HG03354 (cell line): ENCODE data around the gene CARD9.

Experiments used
- ATAC-seq: cut with Tn5 transposase; IDR thresholded peaks from one replicate; pipeline ENCODE4 v1.9.1; 2021; ENCODE audit warnings: mild to moderate bottlenecking; ENCODE audit not compliant: unreplicated experiment, poor library complexity, severe bottlenecking

CARD9 gene

DNA sequence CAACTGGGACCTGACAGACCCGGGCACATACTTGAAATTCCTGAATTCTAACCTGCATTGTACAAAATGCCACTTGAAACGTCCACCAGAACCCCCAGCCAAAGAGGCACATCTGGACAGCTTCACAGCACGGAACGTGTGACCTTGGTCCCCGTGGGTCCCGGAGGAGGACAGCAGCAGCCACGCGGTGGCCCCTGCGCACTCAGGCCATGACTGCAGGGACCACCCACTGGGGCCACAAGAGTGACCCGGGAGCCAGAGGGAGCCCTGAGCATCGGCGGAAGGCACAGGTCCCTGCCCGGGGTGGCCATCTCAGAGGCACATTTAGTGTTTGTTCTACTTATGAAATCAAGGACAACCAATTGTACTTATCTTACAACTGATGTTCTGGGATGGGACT is 28.6 kb upstream of the CARD9 start:
- ATAC-seq, result no peak

- no peak for ATAC-seq
Measured at GRCh38 chr9:136401173-136401922, 27.9 kb upstream of the CARD9 start.

DNA sequence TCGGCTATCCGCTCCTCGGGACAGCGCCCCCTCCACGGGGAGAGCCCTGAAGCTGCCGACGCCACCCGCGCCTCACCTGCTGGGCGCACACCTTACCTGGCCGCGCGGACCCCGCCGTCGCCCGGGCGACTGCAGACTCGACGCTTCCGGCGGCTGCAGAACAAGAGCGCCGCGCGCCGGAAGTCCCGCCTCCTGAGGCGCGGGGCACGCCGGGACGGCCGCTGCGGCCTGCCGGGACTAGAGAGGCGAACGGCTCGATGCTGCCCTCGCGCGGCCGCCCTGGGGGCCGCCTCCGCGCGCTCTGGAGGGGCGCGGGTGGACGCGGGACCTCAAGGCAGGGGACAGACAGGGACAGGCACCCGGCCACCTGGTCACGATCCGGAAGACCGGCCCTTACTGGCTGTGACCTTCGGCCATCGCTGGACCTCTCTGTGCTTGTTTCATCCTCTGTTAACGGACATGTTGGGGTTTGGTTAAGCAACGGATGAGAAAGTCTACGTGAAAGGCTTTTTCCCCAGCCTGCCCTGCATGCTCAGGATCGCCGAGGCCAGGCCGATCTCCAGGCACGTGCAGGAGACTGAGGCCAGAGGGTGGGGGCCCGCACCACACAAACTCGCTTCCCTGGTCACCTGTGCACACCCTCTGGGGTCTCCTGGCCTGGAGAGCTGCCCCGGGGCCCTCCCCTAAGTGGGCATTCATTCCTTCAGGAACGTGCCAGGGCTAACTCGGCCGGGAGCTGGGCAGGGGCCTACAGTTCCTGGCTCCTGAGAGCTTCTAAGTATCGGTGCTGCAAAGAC is 26.8 kb upstream of the CARD9 start, which contains the start of gene SNAPC4:
Gene SNAPC4, minus strand, starts transcription at position 133 of the 797 bp plus-strand sequence. CDS start 1,742 bp downstream, outside the sequence.
- ATAC-seq, result peak; percentile 75

DNA sequence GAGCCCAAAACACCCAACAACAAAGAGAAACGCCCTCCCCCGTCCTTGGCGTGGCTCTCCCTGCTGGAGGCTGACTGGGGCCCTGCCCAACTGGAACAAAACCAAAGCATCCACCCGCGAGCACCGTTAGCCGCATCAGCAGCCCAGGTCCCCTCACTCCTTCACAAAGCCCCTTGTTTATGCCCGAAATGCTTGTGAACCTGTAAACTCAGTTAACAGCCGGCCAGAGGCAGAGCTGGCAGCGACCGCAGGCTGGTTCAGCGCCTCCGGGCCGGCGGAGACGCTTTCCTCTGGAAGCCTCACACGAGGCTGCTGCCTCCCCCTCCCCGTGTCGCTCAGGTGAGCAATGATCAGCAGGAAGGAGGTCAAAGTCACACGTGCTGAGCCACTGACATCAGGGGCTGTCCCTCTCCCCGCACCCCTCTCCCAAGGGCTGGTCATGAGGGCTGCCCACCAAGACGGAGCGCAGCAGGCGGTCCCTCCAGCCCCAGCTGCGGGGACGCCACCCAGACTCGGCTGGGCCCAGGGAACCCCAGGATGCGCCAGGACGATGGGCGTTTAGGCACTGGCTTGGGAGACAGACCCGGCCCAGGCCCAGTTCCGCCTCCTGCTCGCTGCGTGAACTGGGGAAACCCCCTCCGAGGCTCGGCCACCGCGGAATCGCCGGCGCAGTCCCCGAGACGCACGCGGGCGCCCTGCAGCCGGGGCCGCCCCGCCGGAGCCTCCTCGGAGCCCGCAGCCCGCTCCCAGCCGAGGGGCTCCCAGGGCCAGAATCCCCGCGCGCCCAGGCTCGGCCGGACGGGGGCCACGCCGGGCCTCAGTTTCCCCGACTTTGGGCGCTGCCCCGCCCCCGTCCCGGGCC is 25.9 kb upstream of the CARD9 start:
- peak; percentile 36 for ATAC-seq

DNA sequence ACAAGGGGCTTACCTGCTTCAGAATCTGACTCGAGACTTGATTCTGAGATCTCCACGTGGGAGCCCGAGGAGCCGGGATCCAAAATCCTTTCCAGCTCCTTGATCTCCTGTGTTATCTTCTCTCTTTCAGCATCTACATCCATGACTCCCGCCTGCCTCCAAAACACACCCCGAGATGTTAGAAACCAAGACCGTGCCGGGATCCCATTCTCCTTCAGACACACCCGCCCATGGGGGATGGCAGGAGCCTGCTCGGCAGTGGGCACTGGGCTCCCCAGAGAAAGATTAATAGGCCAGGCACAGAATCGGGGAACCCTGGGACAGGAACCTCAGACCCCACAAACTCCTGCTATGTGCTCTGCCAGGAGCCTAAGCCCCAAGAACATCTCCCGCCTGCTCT is 24.8 kb upstream of the CARD9 start:
- no peak for ATAC-seq

GRCh38 chr9:136397643-136398042 is 24.2 kb upstream of the CARD9 start:
- no peak for ATAC-seq

GRCh38 chr9:136396219-136396515 is 22.7 kb upstream of the CARD9 start:
- no peak for ATAC-seq

DNA sequence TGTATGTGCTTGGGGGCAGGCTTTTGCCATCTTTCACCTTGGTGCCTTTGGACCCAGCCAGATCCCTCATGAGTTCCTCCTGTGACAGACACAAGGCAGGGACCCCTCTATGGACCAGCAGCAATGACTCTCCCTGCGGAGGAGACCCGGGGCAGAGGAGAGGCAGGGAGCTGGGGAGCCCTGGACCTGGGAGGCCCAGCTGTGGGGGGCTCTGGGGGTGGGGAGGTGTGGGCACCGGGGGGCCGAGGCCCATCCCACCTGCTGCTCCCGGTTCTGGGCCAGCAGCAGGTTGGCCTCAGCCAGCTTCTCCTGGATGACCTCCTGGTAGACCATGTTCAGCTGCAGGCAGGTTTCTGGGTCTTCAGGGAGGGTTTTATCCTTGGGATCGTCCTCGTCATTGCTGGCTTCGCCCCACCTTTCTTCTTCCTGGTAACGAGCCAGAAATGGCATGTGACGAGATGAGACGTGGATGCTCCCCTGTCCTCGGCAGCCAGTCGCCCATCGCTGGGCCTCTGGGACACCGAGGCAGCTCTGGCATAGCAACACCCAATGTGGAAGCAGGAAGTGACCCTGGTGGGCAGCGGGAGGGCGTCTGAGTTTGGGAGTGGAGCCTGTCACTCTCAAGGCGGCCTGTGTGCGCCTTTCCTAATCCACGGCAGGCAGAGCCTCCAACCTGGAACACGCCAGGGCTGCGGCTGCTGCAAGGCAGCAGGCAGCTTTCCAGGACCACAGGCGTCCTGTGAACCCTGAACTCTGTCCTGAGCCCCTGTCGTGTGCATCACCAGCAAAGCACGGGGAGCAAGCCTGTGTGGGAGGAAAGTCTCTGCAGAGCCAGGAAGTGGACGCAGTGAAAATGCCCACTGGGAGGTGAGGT is 22.1 kb upstream of the CARD9 start:
- ATAC-seq, result no peak

GRCh38 chr9:136395020-136395340 is 21.5 kb upstream of the CARD9 start:
- ATAC-seq, result no peak

DNA sequence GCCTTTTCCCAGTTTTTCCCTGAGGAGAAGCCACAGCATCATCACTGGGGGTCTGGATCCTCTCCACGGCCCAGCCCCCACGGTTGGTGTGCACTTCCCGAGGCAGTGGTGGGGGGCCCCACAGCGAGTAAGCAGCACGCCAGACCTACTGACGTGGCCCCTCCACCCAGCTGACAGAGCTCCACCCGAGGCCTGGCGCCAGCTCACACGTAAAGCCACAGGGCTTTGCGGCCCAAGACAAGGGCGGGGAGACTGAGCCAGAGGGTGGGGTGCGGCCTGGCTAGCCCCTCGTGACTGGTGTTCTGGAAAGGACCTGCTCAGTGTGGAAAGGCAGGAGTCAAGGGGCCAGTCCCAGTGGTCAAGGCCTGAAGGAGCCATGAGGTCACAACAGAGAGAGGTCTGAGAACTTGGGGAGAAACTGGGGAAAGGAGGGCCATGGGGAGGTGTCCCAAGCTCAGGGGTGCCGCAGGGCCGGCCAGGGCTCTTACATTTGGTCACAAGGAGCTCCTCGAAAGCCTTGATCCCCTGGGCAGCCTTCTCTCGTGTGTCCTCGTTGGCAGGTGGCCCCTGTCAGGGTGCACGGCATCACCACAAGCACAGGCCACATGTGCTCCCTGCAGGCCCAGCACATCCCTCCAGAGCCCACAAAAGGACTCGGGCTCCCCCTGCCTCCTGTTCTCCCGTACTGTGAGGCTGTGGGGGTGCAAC is 21.0 kb upstream of the CARD9 start:
- ATAC-seq, result no peak

DNA sequence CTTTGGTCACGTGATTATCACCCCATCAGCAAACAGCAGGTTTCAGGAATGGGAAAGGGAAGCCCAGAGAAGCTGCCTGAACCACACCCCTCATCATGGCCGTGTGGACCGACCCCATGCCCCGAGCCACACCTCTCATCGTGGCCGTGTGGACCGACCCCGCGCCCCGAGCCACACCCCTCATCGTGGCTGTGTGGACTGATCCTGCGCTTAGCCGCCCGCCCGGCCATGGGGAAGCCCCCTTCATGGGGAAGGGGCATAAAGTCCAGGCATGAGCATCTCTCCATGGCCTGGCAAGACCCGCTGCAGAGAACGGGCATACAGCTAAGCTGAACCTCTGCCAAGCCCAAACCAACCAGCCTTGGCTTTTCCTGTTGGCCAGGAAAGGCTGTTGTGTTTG is 20.1 kb upstream of the CARD9 start:
- ATAC-seq, result no peak

DNA sequence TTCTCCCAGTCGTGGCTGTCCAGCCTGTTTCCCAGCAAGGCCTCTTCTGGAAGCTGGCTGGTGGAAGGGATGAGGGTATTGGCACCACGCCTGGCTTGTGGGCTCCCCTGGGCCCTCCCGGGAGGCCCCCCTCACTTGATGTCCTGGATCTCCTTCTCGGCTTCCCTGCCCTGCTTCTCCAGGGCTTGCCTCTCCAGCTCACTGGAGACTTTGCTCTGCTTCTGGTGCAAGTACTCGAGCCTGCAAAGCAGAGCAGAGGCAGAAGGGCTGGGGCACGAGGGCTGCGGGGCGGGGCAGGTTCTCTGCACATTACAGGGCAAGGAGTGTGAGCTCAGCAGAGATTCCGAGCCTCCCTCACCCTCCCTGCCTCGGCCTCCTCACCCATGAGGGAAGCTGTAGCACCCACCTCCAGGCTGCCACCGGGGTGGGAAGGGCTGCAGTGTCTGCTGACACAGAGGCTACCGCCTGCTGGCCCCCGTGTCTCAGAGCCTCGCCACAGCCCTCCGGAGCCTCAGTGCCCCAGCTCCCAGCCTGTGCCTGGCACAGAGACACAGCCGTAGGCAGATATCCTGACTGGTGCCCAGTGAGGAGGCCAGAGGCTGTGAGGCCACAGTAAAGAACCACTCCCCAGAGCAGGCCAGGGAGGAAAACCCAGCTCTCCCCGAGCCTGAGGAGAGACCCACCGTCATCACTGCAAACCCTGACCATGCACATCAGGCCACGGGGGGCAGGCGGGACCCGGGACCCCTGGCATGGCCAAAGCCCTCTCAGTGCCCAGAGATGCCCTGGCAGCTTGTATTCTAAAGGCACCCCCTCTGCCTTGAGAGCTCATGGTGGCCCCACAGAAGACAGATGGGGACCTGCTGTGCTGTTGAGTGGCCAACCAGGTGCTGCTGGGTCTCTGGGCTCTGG is 19.3 kb upstream of the CARD9 start:
- no peak for ATAC-seq

DNA sequence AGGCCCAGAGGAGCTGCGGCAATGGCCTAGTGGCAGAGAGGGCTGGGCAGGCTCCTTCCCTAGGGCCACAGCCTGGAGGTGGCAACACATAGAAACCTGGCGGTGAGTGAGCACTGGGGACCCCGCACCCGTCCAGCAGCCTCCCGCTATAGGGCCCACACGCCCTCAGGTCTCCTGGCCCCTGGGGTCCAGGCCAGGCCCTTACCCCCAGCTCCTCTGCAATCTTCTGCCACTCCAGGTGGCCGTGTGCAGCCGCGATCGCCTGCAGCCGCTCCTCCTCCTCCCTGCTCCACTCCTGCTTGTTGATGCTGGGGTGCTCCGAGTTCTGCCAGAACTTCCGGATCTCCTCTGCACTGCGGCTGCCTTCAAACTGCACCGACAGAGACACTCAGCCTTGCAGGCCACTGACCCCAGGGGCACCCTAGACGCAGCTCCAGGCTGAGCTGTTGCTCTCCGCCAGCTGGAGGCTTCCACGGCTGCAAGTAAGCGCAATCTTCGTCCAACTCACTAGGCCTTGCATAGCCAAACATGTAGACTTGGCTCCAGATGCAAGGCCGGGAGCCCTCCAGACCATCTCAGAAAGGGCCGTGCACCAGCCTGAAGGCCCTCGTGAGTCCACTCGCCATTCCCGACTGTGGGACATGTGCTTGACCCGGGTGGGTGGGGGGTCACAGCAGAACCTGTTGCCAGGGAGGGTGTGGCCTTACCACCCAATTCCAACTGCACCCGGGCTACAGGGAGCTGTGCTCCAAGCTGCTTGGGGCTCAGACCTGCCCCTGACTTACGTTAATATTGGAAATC is 18.5 kb upstream of the CARD9 start:
- no peak for ATAC-seq

DNA sequence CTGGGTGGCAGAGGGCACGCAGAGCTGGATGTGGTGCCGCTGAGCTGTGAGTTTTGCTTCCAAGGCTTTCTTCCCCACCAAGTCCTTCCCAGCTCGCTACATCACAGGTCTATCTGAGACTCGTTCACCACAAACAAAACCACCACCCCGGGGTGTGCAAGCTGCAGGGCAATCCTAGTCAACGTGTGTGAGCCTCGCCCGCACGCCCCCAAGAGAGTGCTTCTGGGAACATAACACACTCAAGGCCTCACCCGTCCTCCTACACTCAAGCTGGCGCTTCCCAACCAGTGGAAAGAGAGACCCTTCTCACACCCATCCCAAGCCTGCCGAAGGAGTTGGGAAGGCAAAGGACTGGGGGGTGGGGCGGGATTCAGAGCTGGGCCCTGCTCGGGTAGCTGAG is 15.9 kb upstream of the CARD9 start:
- ATAC-seq, result no peak

DNA sequence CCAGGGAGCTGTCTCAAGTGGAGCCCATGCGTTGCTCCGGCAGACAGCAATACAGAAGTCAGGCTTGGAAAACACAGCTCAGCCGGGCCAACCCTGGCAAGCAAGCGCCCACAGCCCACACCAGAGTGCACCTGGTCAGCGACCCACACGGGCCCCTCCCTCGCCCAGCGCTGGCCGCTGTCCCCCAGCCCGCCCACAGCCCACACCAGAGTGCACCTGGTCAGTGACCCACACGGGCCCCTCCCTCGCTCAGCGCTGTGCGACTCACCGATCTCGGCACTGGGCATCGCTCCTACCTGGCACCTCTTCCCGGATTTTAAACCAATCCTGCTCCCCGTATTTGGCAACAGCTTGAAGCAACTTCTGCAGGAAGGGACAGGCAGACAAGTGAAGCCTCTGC is 13.7 kb upstream of the CARD9 start:
- ATAC-seq, result no peak

GRCh38 chr9:136386018-136386417 is 12.5 kb upstream of the CARD9 start:
- no peak for ATAC-seq

DNA sequence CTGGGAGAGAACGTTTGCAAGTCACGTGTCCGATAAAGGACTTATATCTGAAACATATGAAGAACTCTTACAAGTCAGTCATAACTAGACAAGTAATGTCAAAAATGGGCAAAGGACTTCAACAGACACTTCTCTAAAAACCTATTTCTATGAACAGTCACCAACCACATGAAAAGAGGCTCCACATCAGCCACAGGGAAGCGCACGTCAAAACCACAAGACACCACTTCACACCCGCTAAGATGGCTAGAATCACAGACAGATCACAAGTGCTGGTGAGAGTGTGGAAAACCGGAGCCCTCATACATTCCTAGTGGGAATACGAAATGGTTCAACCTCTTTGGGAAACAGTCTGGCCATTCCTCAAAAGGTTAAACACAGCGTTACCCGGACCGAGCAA is 11.5 kb upstream of the CARD9 start:
- ATAC-seq, result no peak
